ENCODE measurements around the gene PIK3CA.

PIK3CA gene

GRCh38 chr3:179156775-179157174 is 8.6 kb downstream of the PIK3CA start:
- Histone ChIP-seq H3K27ac (ENCODE audit: low read depth, low read length) (no peak overlapping the region), H2AFZ (ENCODE audit: low read length, unreplicated experiment) (no peak overlapping the region), H3K36me3 (ENCODE audit: insufficient read depth, low read length) (no peaks in the 10 kb centered on the region), H3K79me2 (ENCODE audit: control insufficient read depth, insufficient read depth, low read length, unreplicated experiment) (peaks cover 91% of the 10 kb centered on the region), H3K27me3 (ENCODE audit: insufficient read depth, low read length) (no peaks in the 10 kb centered on the region), H3K4me3 (ENCODE audit: low read depth, low read length) (no peak overlapping the region), H3K4me1 (ENCODE audit: control insufficient read depth, insufficient read depth, low read length, unreplicated experiment) (peaks cover 1% of the 10 kb centered on the region)

GRCh38 chr3:179158336-179159039 is 10.3 kb downstream of the PIK3CA start:
- no peak overlapping the region for H3K4me3 ChIP-seq (ENCODE audit: low read depth, low read length)
- no peaks in the 10 kb centered on the region for H3K4me1 ChIP-seq (ENCODE audit: control insufficient read depth, insufficient read depth, low read length, unreplicated experiment)
- H3K79me2 ChIP-seq (ENCODE audit: control insufficient read depth, insufficient read depth, low read length, unreplicated experiment), result peaks cover 89% of the 10 kb centered on the region
- H3K27me3 ChIP-seq (ENCODE audit: insufficient read depth, low read length), result no peaks in the 10 kb centered on the region
- no peak overlapping the region for H2AFZ ChIP-seq (ENCODE audit: low read length, unreplicated experiment)
- no peaks in the 10 kb centered on the region for H3K36me3 ChIP-seq (ENCODE audit: insufficient read depth, low read length)
- H3K27ac ChIP-seq (ENCODE audit: low read depth, low read length), result no peak overlapping the region

GRCh38 chr3:179163503-179163902 is 15.3 kb downstream of the PIK3CA start:
- Histone ChIP-seq H3K36me3 (ENCODE audit: insufficient read depth, low read length) (no peaks in the 10 kb centered on the region), H3K27me3 (ENCODE audit: insufficient read depth, low read length) (no peaks in the 10 kb centered on the region), H2AFZ (ENCODE audit: low read length, unreplicated experiment) (no peak overlapping the region), H3K79me2 (ENCODE audit: control insufficient read depth, insufficient read depth, low read length, unreplicated experiment) (peaks cover 63% of the 10 kb centered on the region), H3K4me1 (ENCODE audit: control insufficient read depth, insufficient read depth, low read length, unreplicated experiment) (peaks cover 7% of the 10 kb centered on the region), H3K4me3 (ENCODE audit: low read depth, low read length) (no peak overlapping the region), H3K27ac (ENCODE audit: low read depth, low read length) (no peak overlapping the region)

GRCh38 chr3:179164857-179165256 is 16.7 kb downstream of the PIK3CA start:
- Histone ChIP-seq H3K79me2 (ENCODE audit: control insufficient read depth, insufficient read depth, low read length, unreplicated experiment) (peaks cover 60% of the 10 kb centered on the region), H3K36me3 (ENCODE audit: insufficient read depth, low read length) (no peaks in the 10 kb centered on the region)

GRCh38 chr3:179166561-179167201 is 18.5 kb downstream of the PIK3CA start:
- Histone ChIP-seq H3K27ac (ENCODE audit: low read depth, low read length) (no peak overlapping the region), H3K4me3 (ENCODE audit: low read depth, low read length) (peak overlapping the region; percentile 27; the same call in 1 of the 2 replicates), H3K79me2 (ENCODE audit: control insufficient read depth, insufficient read depth, low read length, unreplicated experiment) (peaks cover 48% of the 10 kb centered on the region), H3K36me3 (ENCODE audit: insufficient read depth, low read length) (no peaks in the 10 kb centered on the region; the same call in 1 of the 2 replicates), H3K27me3 (ENCODE audit: insufficient read depth, low read length) (no peaks in the 10 kb centered on the region), H2AFZ (ENCODE audit: low read length, unreplicated experiment) (no peak overlapping the region), H3K4me1 (ENCODE audit: control insufficient read depth, insufficient read depth, low read length, unreplicated experiment) (peaks cover 7% of the 10 kb centered on the region)

More at GRCh38 chr3:179164857-179165256, 16.7 kb downstream of the PIK3CA start:
- H2AFZ ChIP-seq (ENCODE audit: low read length, unreplicated experiment), result no peak overlapping the region
- no peak overlapping the region for H3K27ac ChIP-seq (ENCODE audit: low read depth, low read length)
- no peak overlapping the region for H3K4me3 ChIP-seq (ENCODE audit: low read depth, low read length)
- H3K27me3 ChIP-seq (ENCODE audit: insufficient read depth, low read length), result no peaks in the 10 kb centered on the region
- peaks cover 7% of the 10 kb centered on the region for H3K4me1 ChIP-seq (ENCODE audit: control insufficient read depth, insufficient read depth, low read length, unreplicated experiment)

GRCh38 chr3:179168918-179169317 is 20.8 kb downstream of the PIK3CA start:
- no peak overlapping the region for H3K27ac ChIP-seq (ENCODE audit: low read depth, low read length)
- no peaks in the 10 kb centered on the region for H3K27me3 ChIP-seq (ENCODE audit: insufficient read depth, low read length)
- no peak overlapping the region for H3K4me3 ChIP-seq (ENCODE audit: low read depth, low read length)
- H2AFZ ChIP-seq (ENCODE audit: low read length, unreplicated experiment), result no peak overlapping the region
- H3K79me2 ChIP-seq (ENCODE audit: control insufficient read depth, insufficient read depth, low read length, unreplicated experiment), result peaks cover 38% of the 10 kb centered on the region
- H3K36me3 ChIP-seq (ENCODE audit: insufficient read depth, low read length), result no peaks in the 10 kb centered on the region; the same call in 1 of the 2 replicates
- H3K4me1 ChIP-seq (ENCODE audit: control insufficient read depth, insufficient read depth, low read length, unreplicated experiment), result peaks cover 7% of the 10 kb centered on the region

GRCh38 chr3:179172546-179172945 is 24.4 kb downstream of the PIK3CA start:
- peaks cover 56% of the 10 kb centered on the region for H3K79me2 ChIP-seq (ENCODE audit: control insufficient read depth, insufficient read depth, low read length, unreplicated experiment)
- H2AFZ ChIP-seq (ENCODE audit: low read length, unreplicated experiment), result no peak overlapping the region
- H3K4me1 ChIP-seq (ENCODE audit: control insufficient read depth, insufficient read depth, low read length, unreplicated experiment), result peaks cover 15% of the 10 kb centered on the region
- H3K27ac ChIP-seq (ENCODE audit: low read depth, low read length), result no peak overlapping the region
- H3K27me3 ChIP-seq (ENCODE audit: insufficient read depth, low read length), result no peaks in the 10 kb centered on the region
- H3K36me3 ChIP-seq (ENCODE audit: insufficient read depth, low read length), result no peaks in the 10 kb centered on the region; the same call in 1 of the 2 replicates
- H3K4me3 ChIP-seq (ENCODE audit: low read depth, low read length), result no peak overlapping the region

GRCh38 chr3:179174316-179174715 is 26.2 kb downstream of the PIK3CA start:
- Histone ChIP-seq H3K27me3 (ENCODE audit: insufficient read depth, low read length) (no peaks in the 10 kb centered on the region), H3K36me3 (ENCODE audit: insufficient read depth, low read length) (no peaks in the 10 kb centered on the region; the same call in 1 of the 2 replicates), H3K27ac (ENCODE audit: low read depth, low read length) (no peak overlapping the region), H3K79me2 (ENCODE audit: control insufficient read depth, insufficient read depth, low read length, unreplicated experiment) (peaks cover 55% of the 10 kb centered on the region), H3K4me1 (ENCODE audit: control insufficient read depth, insufficient read depth, low read length, unreplicated experiment) (peaks cover 26% of the 10 kb centered on the region), H3K4me3 (ENCODE audit: low read depth, low read length) (no peak overlapping the region), H2AFZ (ENCODE audit: low read length, unreplicated experiment) (no peak overlapping the region)

- Histone ChIP-seq H3K4me1 (ENCODE audit: control insufficient read depth, insufficient read depth, low read length, unreplicated experiment) (peaks cover 32% of the 10 kb centered on the region), H3K79me2 (ENCODE audit: control insufficient read depth, insufficient read depth, low read length, unreplicated experiment) (peaks cover 56% of the 10 kb centered on the region), H3K27ac (ENCODE audit: low read depth, low read length) (0 out of 2 replicates have a peak overlapping the region, but pooled peaks have one; percentile 18), H3K27me3 (ENCODE audit: insufficient read depth, low read length) (no peaks in the 10 kb centered on the region), H3K4me3 (ENCODE audit: low read depth, low read length) (peak overlapping the region; percentile 62), H2AFZ (ENCODE audit: low read length, unreplicated experiment) (no peak overlapping the region), H3K36me3 (ENCODE audit: insufficient read depth, low read length) (no peaks in the 10 kb centered on the region; the same call in 1 of the 2 replicates)
Measured at GRCh38 chr3:179174898-179175297, 26.7 kb downstream of the PIK3CA start.

GRCh38 chr3:179175358-179175757 is 27.2 kb downstream of the PIK3CA start:
- Histone ChIP-seq H3K79me2 (ENCODE audit: control insufficient read depth, insufficient read depth, low read length, unreplicated experiment) (peaks cover 54% of the 10 kb centered on the region), H3K27ac (ENCODE audit: low read depth, low read length) (peak overlapping the region; percentile 18; the same call in 1 of the 2 replicates), H2AFZ (ENCODE audit: low read length, unreplicated experiment) (no peak overlapping the region)

GRCh38 chr3:179177611-179178010 is 29.5 kb downstream of the PIK3CA start:
- peaks cover 58% of the 10 kb centered on the region for H3K4me1 ChIP-seq (ENCODE audit: control insufficient read depth, insufficient read depth, low read length, unreplicated experiment)
- peaks cover 57% of the 10 kb centered on the region for H3K79me2 ChIP-seq (ENCODE audit: control insufficient read depth, insufficient read depth, low read length, unreplicated experiment)
- no peaks in the 10 kb centered on the region for H3K27me3 ChIP-seq (ENCODE audit: insufficient read depth, low read length)
- H3K27ac ChIP-seq (ENCODE audit: low read depth, low read length), result no peak overlapping the region
- no peaks in the 10 kb centered on the region for H3K36me3 ChIP-seq (ENCODE audit: insufficient read depth, low read length)
- no peak overlapping the region for H3K4me3 ChIP-seq (ENCODE audit: low read depth, low read length)
- H2AFZ ChIP-seq (ENCODE audit: low read length, unreplicated experiment), result no peak overlapping the region

More at GRCh38 chr3:179175358-179175757, 27.2 kb downstream of the PIK3CA start:
- H3K4me1 ChIP-seq (ENCODE audit: control insufficient read depth, insufficient read depth, low read length, unreplicated experiment), result peaks cover 37% of the 10 kb centered on the region
- H3K4me3 ChIP-seq (ENCODE audit: low read depth, low read length), result peak overlapping the region; percentile 62
- no peaks in the 10 kb centered on the region; the same call in 1 of the 2 replicates for H3K36me3 ChIP-seq (ENCODE audit: insufficient read depth, low read length)
- H3K27me3 ChIP-seq (ENCODE audit: insufficient read depth, low read length), result no peaks in the 10 kb centered on the region
